BJ (cell line): ENCODE measurements around the gene ABHD14A. TPM values are rescaled to one million over a fixed set of nuclear protein-coding genes. Genes with fewer than 3 reads are reported as not detected.

ENCODE experiments used
- CTCF ChIA-PET: fragments of 350-600 bp; formaldehyde crosslinking; extraction: SDS; loops from one replicate; lab custom pipeline; 2021; ENCODE audit warnings: antibody characterized with exemption, inconsistent platforms; lab: Yijun Ruan, JAX
- POLR2A ChIA-PET: fragments of 300-600 bp; sonication (Branson Sonifier 250); formaldehyde crosslinking; extraction: SDS; loops from one replicate; lab custom pipeline; 2021; ENCODE audit warnings: antibody characterized with exemption; lab: Charles Lee
- DNase-seq: peaks from one replicate; pipeline ENCODE4 v3.0.0-alpha.2; 2011; ENCODE audit warnings: low read depth
- H3K27me3 ChIP-seq: 2 replicates; pipeline ENCODE4 v1.6.0; 2011; ENCODE audit warnings: low read length; ENCODE audit not compliant: control insufficient read depth, insufficient read depth
- H3K36me3 ChIP-seq: 2 replicates; pipeline ENCODE4 v1.5.1; 2011; ENCODE audit warnings: low read length; ENCODE audit not compliant: control insufficient read depth, insufficient read depth
- H3K4me3 ChIP-seq: 2 replicates; pipeline ENCODE4 v1.5.1; 2011; ENCODE audit warnings: low read depth, mild to moderate bottlenecking, control low read depth, low read length
- polyA plus RNA-seq: library from polyadenylated mRNA; depleted of rRNA; stranded (reverse); fragments of >200 nt; gene quantifications from 2 replicates; pipeline ENCODE4 v1.2.3, GENCODE V29; 2011
- TF ChIP-seq, protein P1 (sequence below): IDR thresholded peaks from 2 replicates; pipeline ENCODE4 v1.5.1; 2011; ENCODE audit warnings: low read depth, mild to moderate bottlenecking, control low read depth, inconsistent platforms, low read length, moderate library complexity; ENCODE audit not compliant: insufficient read depth

Gene ABHD14A
- polyA plus RNA-seq, 1 experiment, result 16.5 TPM

GRCh38 chr3:52023860-52024764, 49.2 kb downstream of the ABHD14A start:
- Histone ChIP-seq H3K27me3 (no peaks in the 10 kb centered on the region), H3K4me3 (no peak overlapping the region), H3K36me3 (no peaks in the 10 kb centered on the region)
- TF ChIP-seq, protein P1, sequence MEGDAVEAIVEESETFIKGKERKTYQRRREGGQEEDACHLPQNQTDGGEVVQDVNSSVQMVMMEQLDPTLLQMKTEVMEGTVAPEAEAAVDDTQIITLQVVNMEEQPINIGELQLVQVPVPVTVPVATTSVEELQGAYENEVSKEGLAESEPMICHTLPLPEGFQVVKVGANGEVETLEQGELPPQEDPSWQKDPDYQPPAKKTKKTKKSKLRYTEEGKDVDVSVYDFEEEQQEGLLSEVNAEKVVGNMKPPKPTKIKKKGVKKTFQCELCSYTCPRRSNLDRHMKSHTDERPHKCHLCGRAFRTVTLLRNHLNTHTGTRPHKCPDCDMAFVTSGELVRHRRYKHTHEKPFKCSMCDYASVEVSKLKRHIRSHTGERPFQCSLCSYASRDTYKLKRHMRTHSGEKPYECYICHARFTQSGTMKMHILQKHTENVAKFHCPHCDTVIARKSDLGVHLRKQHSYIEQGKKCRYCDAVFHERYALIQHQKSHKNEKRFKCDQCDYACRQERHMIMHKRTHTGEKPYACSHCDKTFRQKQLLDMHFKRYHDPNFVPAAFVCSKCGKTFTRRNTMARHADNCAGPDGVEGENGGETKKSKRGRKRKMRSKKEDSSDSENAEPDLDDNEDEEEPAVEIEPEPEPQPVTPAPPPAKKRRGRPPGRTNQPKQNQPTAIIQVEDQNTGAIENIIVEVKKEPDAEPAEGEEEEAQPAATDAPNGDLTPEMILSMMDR, result no peak
- no peak for DNase-seq
- ChIA-PET CTCF (interaction anchor here (0.9 to 1.8 kb wide), 5 partner anchors 14 to 99 kb away, joined by 3 to 7 read pairs (median 4); no protein-coding TSS in a partner anchor), POLR2A (no interaction called here)

DNA sequence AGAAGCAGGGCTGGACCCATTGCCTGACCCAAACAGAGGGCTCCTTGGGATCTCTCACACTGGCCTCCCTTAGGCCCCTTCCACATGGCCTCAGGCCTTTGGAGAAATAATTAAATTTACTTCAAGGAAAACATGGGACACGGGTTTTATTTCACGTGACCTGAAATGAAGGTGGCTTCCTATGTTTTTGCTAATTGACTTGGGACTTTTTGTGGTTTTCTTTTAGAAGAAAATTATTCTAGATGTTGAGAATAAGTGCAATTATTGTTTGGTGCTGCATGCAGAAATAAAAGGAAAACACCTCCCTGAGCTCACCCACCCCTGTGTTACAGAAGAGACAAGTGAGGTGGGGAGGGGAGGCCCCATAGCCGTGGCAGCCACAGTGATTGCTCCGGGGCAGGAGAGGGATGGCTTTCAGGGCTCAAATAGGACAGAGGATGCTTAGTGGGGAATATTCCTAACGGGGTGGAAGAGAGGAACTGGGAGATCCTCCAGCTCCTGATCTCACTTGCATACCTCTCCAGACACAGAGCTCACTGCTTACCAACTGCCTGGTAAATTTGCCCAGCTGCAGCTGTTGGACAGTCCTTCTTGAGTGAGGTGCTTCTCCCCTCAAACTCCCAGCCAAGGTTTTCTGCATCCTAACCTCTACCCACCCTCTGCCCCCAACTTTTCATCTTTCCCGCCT, 50.0 kb downstream of the ABHD14A start:
- H3K36me3 ChIP-seq, result no peaks in the 10 kb centered on the region
- ChIA-PET CTCF (interaction anchor here (1.8 kb wide), 1 partner anchor 28 kb away, joined by 4 read pairs; no protein-coding TSS in a partner anchor), POLR2A (interaction anchor here (0.5 kb wide), 1 partner anchor 12 kb away, joined by 3 read pairs; no protein-coding TSS in a partner anchor)
- H3K4me3 ChIP-seq, result no peak overlapping the region
- TF ChIP-seq, protein P1, result no peak
- H3K27me3 ChIP-seq, result no peaks in the 10 kb centered on the region
- no peak for DNase-seq

GRCh38 chr3:52025453-52025852, 50.6 kb downstream of the ABHD14A start:
- ChIA-PET POLR2A (interaction anchor here (0.5 kb wide), 1 partner anchor 11 kb away, joined by 3 read pairs; no protein-coding TSS in a partner anchor), CTCF (interaction anchor here (1.8 kb wide), 1 partner anchor 28 kb away, joined by 4 read pairs; no protein-coding TSS in a partner anchor)
- Histone ChIP-seq H3K27me3 (no peaks in the 10 kb centered on the region), H3K4me3 (no peak overlapping the region), H3K36me3 (no peaks in the 10 kb centered on the region)
- TF ChIP-seq, protein P1, result no peak
- DNase-seq, result no peak

DNA sequence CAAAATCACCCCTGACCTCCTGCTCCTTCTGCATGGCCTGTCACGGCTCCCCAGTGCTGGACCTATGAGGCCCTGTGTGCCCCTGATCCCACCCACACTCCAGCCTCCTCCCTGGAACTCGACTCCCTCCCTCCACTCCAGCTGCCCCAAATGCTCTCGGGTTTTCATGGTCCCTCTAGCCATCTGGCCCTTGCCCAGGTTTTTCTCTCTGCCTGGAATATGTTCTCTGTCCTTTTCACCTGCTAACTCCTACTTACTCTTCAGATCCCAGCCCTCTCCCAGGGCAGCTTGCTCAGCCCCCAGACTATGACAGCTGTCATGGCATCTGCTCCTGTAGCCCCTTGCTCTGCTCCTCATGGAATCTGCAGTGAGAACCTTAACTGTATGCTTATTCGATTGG, 51.2 kb downstream of the ABHD14A start:
- POLR2A ChIA-PET, result no interaction called here
- H3K27me3 ChIP-seq, result no peaks in the 10 kb centered on the region
- CTCF ChIA-PET, result interaction anchor here (1.8 kb wide), 1 partner anchor 27 kb away, joined by 4 read pairs; no protein-coding TSS in a partner anchor
- TF ChIP-seq, protein P1, result no peak
- H3K36me3 ChIP-seq, result no peaks in the 10 kb centered on the region
- no peak for DNase-seq
- H3K4me3 ChIP-seq, result no peak overlapping the region
